Measurements from ENCODE around the gene SCAPER.
"Not testable (repeated sequence)": the region's sequence is repeated elsewhere in the genome, so short reads cannot be mapped to it uniquely, and the experiment has no call there.

SCAPER gene

GRCh38 chr15:76468722-76469121 is 436.4 kb downstream of the SCAPER start:
- DNase-seq, result no peak

GRCh38 chr15:76467136-76467535 is 438.0 kb downstream of the SCAPER start:
- no peak for DNase-seq

- DNase-seq, result no peak
These were observed 439.4 kb downstream of the SCAPER start for GRCh38 chr15:76465728-76466127.

GRCh38 chr15:76464247-76464646 is 440.9 kb downstream of the SCAPER start:
- DNase-seq, result no peak

- DNase-seq, result no peak
These were observed 444.3 kb downstream of the SCAPER start for GRCh38 chr15:76460871-76461270.

- no peak for DNase-seq
These were observed 444.8 kb downstream of the SCAPER start for GRCh38 chr15:76460347-76460746.

- DNase-seq, result no peak
These were observed 453.6 kb downstream of the SCAPER start for GRCh38 chr15:76451540-76451939.

- DNase-seq, result no peak
These were observed 455.7 kb downstream of the SCAPER start for GRCh38 chr15:76449455-76449854.

- DNase-seq, result no peak
These were observed 456.4 kb downstream of the SCAPER start for GRCh38 chr15:76448755-76449154.

GRCh38 chr15:76447728-76448441 is 457.3 kb downstream of the SCAPER start:
- no peak for DNase-seq

GRCh38 chr15:76440441-76440840 is 464.7 kb downstream of the SCAPER start:
- no peak for DNase-seq

- DNase-seq, result no peak
These were observed 465.6 kb downstream of the SCAPER start for GRCh38 chr15:76439542-76439941.

- no peak for DNase-seq
These were observed 471.2 kb downstream of the SCAPER start for GRCh38 chr15:76433798-76434400.

GRCh38 chr15:76433036-76433435 is 472.1 kb downstream of the SCAPER start:
- not testable (repeated sequence) for DNase-seq

GRCh38 chr15:76432604-76433003 is 472.5 kb downstream of the SCAPER start:
- no peak for DNase-seq

GRCh38 chr15:76431971-76432370 is 473.2 kb downstream of the SCAPER start:
- DNase-seq, result no peak

GRCh38 chr15:76430711-76431110 is 474.4 kb downstream of the SCAPER start:
- DNase-seq, result not testable (repeated sequence)

- DNase-seq, result no peak
These were observed 475.5 kb downstream of the SCAPER start for GRCh38 chr15:76429661-76430060.

GRCh38 chr15:76426941-76427340 is 478.2 kb downstream of the SCAPER start:
- DNase-seq, result no peak

- DNase-seq, result no peak
These were observed 486.6 kb downstream of the SCAPER start for GRCh38 chr15:76418352-76419140.

- DNase-seq, result no peak
These were observed 503.9 kb downstream of the SCAPER start for GRCh38 chr15:76401285-76401684.

GRCh38 chr15:76398317-76399104 is 506.6 kb downstream of the SCAPER start:
- no peak for DNase-seq

GRCh38 chr15:76393614-76394013 is 511.5 kb downstream of the SCAPER start:
- no peak for DNase-seq
